OCI-LY7 (cell line): ENCODE results near the gene IFT88. TPM values are rescaled to one million over a fixed set of nuclear protein-coding genes. Genes with fewer than 3 reads are reported as not detected.

Source experiments
- BruUV-seq: library from RNA; stranded (reverse); fragments of 400-500 nt; replicated peaks from 2 replicates; lab custom pipeline; 2021; lab: Mats Ljungman, UMichigan
- CTCF ChIA-PET: fragments of 300-600 bp; sonication (Branson Sonifier 250); formaldehyde crosslinking; loops from one replicate; lab custom pipeline; 2022; ENCODE audit warnings: antibody characterized with exemption; ENCODE audit not compliant: unreplicated experiment; lab: Charles Lee
- POLR2A ChIA-PET: fragments of 300-600 bp; sonication (Branson Sonifier 250); formaldehyde crosslinking; loops from one replicate; lab custom pipeline; 2022; ENCODE audit warnings: antibody characterized with exemption; lab: Charles Lee
- DNase-seq: peaks from one replicate; pipeline ENCODE4 v3.0.0-alpha.2; 2015; ENCODE audit warnings: low spot score
- H2AFZ ChIP-seq: fragments of 200-600 bp; sonication (generic), shearing (Covaris generic); 2 replicates; pipeline ENCODE4 v1.6.1; 2014; ENCODE audit warnings: mild to moderate bottlenecking, antibody characterized with exemption, low read length, moderate library complexity
- H3K27ac ChIP-seq: fragments of 200-600 bp; sonication (generic); 2 replicates; pipeline ENCODE4 v1.5.1; 2014; ENCODE audit warnings: mixed run types, low read depth, mild to moderate bottlenecking, moderate library complexity, low read length, inconsistent platforms; ENCODE audit not compliant: poor library complexity, severe bottlenecking
- H3K36me3 ChIP-seq: fragments of 200-600 bp; sonication (generic); 2 replicates; pipeline ENCODE4 v1.6.1; 2014; ENCODE audit warnings: mild to moderate bottlenecking, antibody characterized with exemption, low read length, moderate library complexity, mixed read lengths; ENCODE audit not compliant: insufficient read depth
- H3K4me1 ChIP-seq: fragments of 200-600 bp; sonication (generic); 2 replicates; pipeline ENCODE4 v1.5.1; 2014; ENCODE audit warnings: mild to moderate bottlenecking, low read length; ENCODE audit not compliant: insufficient read depth, poor library complexity, severe bottlenecking
- H3K4me2 ChIP-seq: fragments of 200-600 bp; sonication (generic); 2 replicates; pipeline ENCODE4 v1.6.1; 2014; ENCODE audit warnings: mild to moderate bottlenecking, low read length
- H3K4me3 ChIP-seq: fragments of 200-600 bp; sonication (generic); 2 replicates; pipeline ENCODE4 v1.5.1; 2014; ENCODE audit warnings: mild to moderate bottlenecking, low read depth, low read length; ENCODE audit not compliant: poor library complexity, severe bottlenecking
- H3K79me2 ChIP-seq: fragments of 200-600 bp; sonication (generic); 2 replicates; pipeline ENCODE4 v1.6.1; 2016; ENCODE audit warnings: low read depth, mild to moderate bottlenecking, low read length, moderate library complexity, mixed read lengths; ENCODE audit not compliant: insufficient read depth
- H3K9me2 ChIP-seq: fragments of 200-600 bp; sonication (generic); 2 replicates; pipeline ENCODE4 v1.6.1; 2016; ENCODE audit warnings: mild to moderate bottlenecking, low read length, mixed read lengths; ENCODE audit not compliant: insufficient read depth
- H3K9me3 ChIP-seq: fragments of 200-600 bp; sonication (generic); 2 replicates; pipeline ENCODE4 v1.6.1; 2014; ENCODE audit warnings: mild to moderate bottlenecking, mixed run types, low read length, mixed read lengths
- H4K20me1 ChIP-seq: fragments of 200-600 bp; sonication (generic); 2 replicates; pipeline ENCODE4 v1.6.1; 2014; ENCODE audit warnings: mild to moderate bottlenecking, antibody characterized with exemption, low read length, moderate library complexity, mixed read lengths; ENCODE audit not compliant: insufficient read depth
- EZH2phosphoT487 ChIP-seq: fragments of 200-600 bp; sonication (generic); IDR thresholded peaks from 2 replicates; pipeline ENCODE4 v1.6.1; 2018; ENCODE audit warnings: low read depth, borderline replicate concordance, mild to moderate bottlenecking, mixed run types, antibody characterized with exemption, low read length, moderate library complexity, mixed read lengths
- intact Hi-C: fragments of 100-400 bp; cut with micrococcal nuclease; formaldehyde crosslinking; loops from one replicate; pipeline ENCODE4 v1.10.0; 2022; ENCODE audit not compliant: unreplicated experiment
- total RNA-seq, 2 experiments: library from RNA; depleted of rRNA in 1 of 2; stranded (reverse); fragments of >200 nt in 1 of 2; shearing (Covaris generic) in 1 of 2; gene quantifications; 2 replicates each; pipeline ENCODE4 v1.2.3, GENCODE V29; 2014 to 2022
- TF ChIP-seq, protein P1 (sequence below): fragments of 200-600 bp; sonication (generic); conservative IDR thresholded peaks from 2 replicates; pipeline ENCODE4 v1.5.1; 2014; ENCODE audit warnings: mild to moderate bottlenecking, antibody characterized with exemption, low read length, moderate library complexity, mixed read lengths

The IFT88 gene
- total RNA-seq, 2 experiments from 2014 or later: 6.1 to 6.9 TPM

DNA sequence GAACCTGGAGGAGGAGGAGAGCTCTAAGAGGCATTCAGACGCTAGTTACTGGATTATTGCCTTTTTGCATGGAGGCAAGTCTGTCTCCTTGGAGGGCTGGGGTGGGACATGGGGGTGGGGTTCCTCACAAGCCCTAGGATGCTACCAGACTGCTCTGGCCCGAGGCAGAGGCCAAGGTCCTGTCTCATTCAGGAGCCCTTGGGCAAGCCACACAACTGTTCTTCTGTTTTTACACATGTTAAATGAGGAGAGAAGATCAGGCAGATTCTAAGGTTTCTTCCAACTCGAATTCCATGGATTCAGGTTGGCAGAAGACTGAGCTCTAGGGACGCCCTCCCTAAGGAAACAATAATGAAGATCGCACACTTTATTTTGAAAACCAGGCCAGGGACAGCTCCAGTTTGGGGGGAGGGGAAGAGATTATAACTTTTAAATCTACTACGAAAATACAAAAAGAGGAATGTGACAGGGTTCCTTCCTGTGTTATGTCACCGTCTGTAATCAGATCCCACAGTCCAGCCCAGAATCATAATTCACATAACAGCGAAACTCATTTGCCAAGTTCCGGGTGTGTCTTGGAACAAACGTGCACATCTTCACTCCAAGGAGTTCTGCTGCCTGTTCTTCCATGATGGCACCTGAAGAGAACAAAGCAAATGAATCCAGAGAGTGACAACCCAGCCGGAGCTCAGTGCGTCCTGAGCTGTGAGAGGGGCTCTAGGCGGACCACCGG is 161.8 kb downstream of the IFT88 start:
- Histone ChIP-seq H3K27ac (no peak overlapping the region), H3K4me2 (no peak overlapping the region), H3K9me3 (no peaks in the 10 kb centered on the region), H3K36me3 (no peaks in the 10 kb centered on the region), H2AFZ (no peak overlapping the region), H3K79me2 (no peaks in the 10 kb centered on the region), H3K4me3 (no peak overlapping the region), H3K9me2 (no peaks in the 10 kb centered on the region), H3K4me1 (no peaks in the 10 kb centered on the region), H4K20me1 (no peaks in the 10 kb centered on the region)
- POLR2A ChIA-PET: no interaction called here
- DNase-seq: no peak
- no TSS peak for BruUV-seq
- intact Hi-C loops: no loop called here
- CTCF ChIA-PET: no interaction called here
- TF ChIP-seq EZH2phosphoT487: no peak
- TF ChIP-seq, protein P1, sequence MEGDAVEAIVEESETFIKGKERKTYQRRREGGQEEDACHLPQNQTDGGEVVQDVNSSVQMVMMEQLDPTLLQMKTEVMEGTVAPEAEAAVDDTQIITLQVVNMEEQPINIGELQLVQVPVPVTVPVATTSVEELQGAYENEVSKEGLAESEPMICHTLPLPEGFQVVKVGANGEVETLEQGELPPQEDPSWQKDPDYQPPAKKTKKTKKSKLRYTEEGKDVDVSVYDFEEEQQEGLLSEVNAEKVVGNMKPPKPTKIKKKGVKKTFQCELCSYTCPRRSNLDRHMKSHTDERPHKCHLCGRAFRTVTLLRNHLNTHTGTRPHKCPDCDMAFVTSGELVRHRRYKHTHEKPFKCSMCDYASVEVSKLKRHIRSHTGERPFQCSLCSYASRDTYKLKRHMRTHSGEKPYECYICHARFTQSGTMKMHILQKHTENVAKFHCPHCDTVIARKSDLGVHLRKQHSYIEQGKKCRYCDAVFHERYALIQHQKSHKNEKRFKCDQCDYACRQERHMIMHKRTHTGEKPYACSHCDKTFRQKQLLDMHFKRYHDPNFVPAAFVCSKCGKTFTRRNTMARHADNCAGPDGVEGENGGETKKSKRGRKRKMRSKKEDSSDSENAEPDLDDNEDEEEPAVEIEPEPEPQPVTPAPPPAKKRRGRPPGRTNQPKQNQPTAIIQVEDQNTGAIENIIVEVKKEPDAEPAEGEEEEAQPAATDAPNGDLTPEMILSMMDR: no peak

DNA sequence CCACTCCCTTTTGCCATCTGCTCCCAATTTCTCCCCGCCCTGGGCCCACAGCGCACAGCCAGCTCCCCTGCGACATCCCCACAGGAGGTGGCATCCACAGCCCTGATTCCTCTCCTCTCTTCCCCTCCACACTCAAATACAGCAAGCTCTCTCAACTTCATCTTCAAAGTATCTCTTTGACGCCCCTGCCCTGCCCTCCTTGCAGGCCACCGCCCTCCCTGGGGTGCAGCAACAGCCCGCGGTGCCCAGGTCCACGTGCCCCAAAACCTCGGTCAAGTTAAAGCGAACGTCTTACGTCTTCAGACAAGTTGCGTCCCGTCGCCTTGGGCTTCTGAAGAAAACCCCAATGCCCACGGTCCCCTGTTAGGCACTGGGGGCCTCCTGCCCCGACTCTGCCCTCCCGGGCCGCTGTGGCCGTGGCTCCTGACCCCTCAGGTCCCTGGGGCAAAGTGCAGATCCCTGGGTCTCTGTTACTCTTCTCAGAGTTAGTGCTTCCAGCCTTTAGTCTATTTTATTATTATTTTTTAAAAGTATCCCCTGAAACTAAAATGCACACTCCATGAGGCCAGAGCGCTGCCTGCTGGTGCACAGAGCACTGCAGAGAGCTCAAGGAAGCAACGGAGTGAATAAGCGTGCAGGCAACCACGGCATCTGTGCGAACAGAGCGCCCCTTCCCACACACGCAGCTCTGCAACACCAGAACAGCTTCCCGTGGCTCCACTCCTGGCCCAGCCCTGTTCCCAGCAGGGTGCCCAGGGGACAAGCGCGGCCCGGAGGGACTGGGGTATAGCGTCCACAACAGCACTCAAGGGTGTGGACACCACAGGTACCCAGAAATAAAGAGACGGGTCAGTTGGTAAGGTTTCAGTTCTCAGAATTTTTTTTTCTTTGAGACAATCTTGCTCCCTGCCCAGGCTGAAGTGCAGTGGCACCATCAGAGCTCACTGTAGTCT is 163.0 kb downstream of the IFT88 start:
- Histone ChIP-seq H3K9me2 (no peaks in the 10 kb centered on the region), H3K4me1 (no peaks in the 10 kb centered on the region), H4K20me1 (no peaks in the 10 kb centered on the region), H3K9me3 (no peaks in the 10 kb centered on the region), H3K36me3 (no peaks in the 10 kb centered on the region), H2AFZ (no peak overlapping the region), H3K4me2 (no peak overlapping the region), H3K79me2 (no peaks in the 10 kb centered on the region), H3K27ac (no peak overlapping the region), H3K4me3 (no peak overlapping the region)
- BruUV-seq: no TSS peak
- intact Hi-C loops: no loop called here
- TF ChIP-seq, protein P1: no peak
- TF ChIP-seq EZH2phosphoT487: no peak
- ChIA-PET CTCF (no interaction called here), POLR2A (no interaction called here)
- DNase-seq: no peak
